Trophoblast cell (in vitro differentiated cells and primary cell): ENCODE results near the gene CBX2.
A peak's percentile ranks its signal among the peaks of the same experiment; 100 is the strongest.

Source experiments
- DNase-seq, 2 donors: peaks; one replicate each; pipeline ENCODE4 v3.0.0-alpha.2; 2016
- H2AFZ ChIP-seq: 2 replicates; pipeline ENCODE4 v1.6.1; 2013; ENCODE audit warnings: low read length, moderate library complexity, mild to moderate bottlenecking; ENCODE audit not compliant: insufficient read depth, poor library complexity
- H2AK5ac ChIP-seq: 2 replicates; pipeline ENCODE4 v1.6.1; 2013; ENCODE audit warnings: mild to moderate bottlenecking, low read length
- H2BK120ac ChIP-seq: 2 replicates; pipeline ENCODE4 v1.6.1; 2013; ENCODE audit warnings: low read length, mild to moderate bottlenecking, moderate library complexity; ENCODE audit not compliant: insufficient read depth, poor library complexity
- H2BK12ac ChIP-seq: 2 replicates; pipeline ENCODE4 v1.6.1; 2013; ENCODE audit warnings: mild to moderate bottlenecking, low read length, moderate library complexity
- H2BK5ac ChIP-seq: 2 replicates; pipeline ENCODE4 v1.6.1; 2013; ENCODE audit warnings: low read length, low read depth, moderate library complexity, mild to moderate bottlenecking; ENCODE audit not compliant: poor library complexity
- H3K14ac ChIP-seq: 2 replicates; pipeline ENCODE4 v1.6.1; 2013; ENCODE audit warnings: mild to moderate bottlenecking, low read length
- H3K18ac ChIP-seq: 2 replicates; pipeline ENCODE4 v1.6.1; 2013; ENCODE audit warnings: mild to moderate bottlenecking, low read length
- H3K23ac ChIP-seq: 2 replicates; pipeline ENCODE4 v1.6.1; 2013; ENCODE audit warnings: low read length
- H3K27ac ChIP-seq: 2 replicates; pipeline ENCODE4 v1.5.1; 2013; ENCODE audit warnings: low read depth, mild to moderate bottlenecking, inconsistent platforms, low read length, moderate library complexity
- H3K27me3 ChIP-seq: 2 replicates; pipeline ENCODE4 v1.6.1; 2013; ENCODE audit warnings: inconsistent platforms, mild to moderate bottlenecking, low read length, moderate library complexity; ENCODE audit not compliant: insufficient read depth
- H3K36me3 ChIP-seq, 2 experiments: 1 replicate in 1 of 2; 2 replicates in 1 of 2; pipeline ENCODE4 v1.6.1; 2013; ENCODE audit warnings: low read length in 2 of 2, mild to moderate bottlenecking in 2 of 2, moderate library complexity in 1 of 2; ENCODE audit not compliant: insufficient read depth in 2 of 2, control insufficient read depth in 1 of 2
- H3K4ac ChIP-seq: 2 replicates; pipeline ENCODE4 v1.6.1; 2013; ENCODE audit warnings: low read depth, mild to moderate bottlenecking, low read length, moderate library complexity
- H3K4me1 ChIP-seq, 2 experiments: 1 replicate in 1 of 2; 2 replicates in 1 of 2; pipeline ENCODE4 v1.6.1; 2013; ENCODE audit warnings: low read length in 2 of 2, mild to moderate bottlenecking in 2 of 2, moderate library complexity in 1 of 2; ENCODE audit not compliant: insufficient read depth in 2 of 2, control insufficient read depth in 1 of 2
- H3K4me2 ChIP-seq: 2 replicates; pipeline ENCODE4 v1.6.1; 2013; ENCODE audit warnings: inconsistent platforms, mild to moderate bottlenecking, low read length, moderate library complexity
- H3K4me3 ChIP-seq: 2 replicates; pipeline ENCODE4 v1.5.1; 2013; ENCODE audit warnings: mild to moderate bottlenecking, low read depth, low read length, inconsistent platforms
- H3K79me1 ChIP-seq: one replicate; pipeline ENCODE4 v1.6.1; 2013; ENCODE audit warnings: low read length
- H3K79me2 ChIP-seq: 2 replicates; pipeline ENCODE4 v1.6.1; 2013; ENCODE audit warnings: low read length, mild to moderate bottlenecking; ENCODE audit not compliant: control insufficient read depth, insufficient read depth, poor library complexity
- H3K9ac ChIP-seq: 2 replicates; pipeline ENCODE4 v1.6.1; 2013; ENCODE audit warnings: mild to moderate bottlenecking, low read length
- H3K9me3 ChIP-seq: 2 replicates; pipeline ENCODE4 v1.6.1; 2013; ENCODE audit warnings: low read depth, mild to moderate bottlenecking, control low read depth, inconsistent platforms, low read length; ENCODE audit not compliant: insufficient read depth
- H4K12ac ChIP-seq: 2 replicates; pipeline ENCODE4 v1.6.1; 2013; ENCODE audit warnings: low read depth, mild to moderate bottlenecking, low read length, moderate library complexity
- H4K8ac ChIP-seq: 2 replicates; pipeline ENCODE4 v1.6.1; 2013; ENCODE audit warnings: low read depth, mild to moderate bottlenecking, low read length, moderate library complexity
- H4K91ac ChIP-seq: one replicate; pipeline ENCODE4 v1.6.1; 2013; ENCODE audit warnings: low read depth, mild to moderate bottlenecking, low read length, moderate library complexity
- WGBS: extraction: QIAGEN DNeasy Blood & Tissue Kit; methylation state at CpG from one replicate; pipeline ENCODE4 v1.1.7; 2013; ENCODE audit warnings: missing lambda C conversion rate; ENCODE audit not compliant: insufficient read length, insufficient coverage; ENCODE audit errors: extremely low coverage; 5-methylcytosine and 5-hydroxymethylcytosine counted together

The CBX2 gene

DNA sequence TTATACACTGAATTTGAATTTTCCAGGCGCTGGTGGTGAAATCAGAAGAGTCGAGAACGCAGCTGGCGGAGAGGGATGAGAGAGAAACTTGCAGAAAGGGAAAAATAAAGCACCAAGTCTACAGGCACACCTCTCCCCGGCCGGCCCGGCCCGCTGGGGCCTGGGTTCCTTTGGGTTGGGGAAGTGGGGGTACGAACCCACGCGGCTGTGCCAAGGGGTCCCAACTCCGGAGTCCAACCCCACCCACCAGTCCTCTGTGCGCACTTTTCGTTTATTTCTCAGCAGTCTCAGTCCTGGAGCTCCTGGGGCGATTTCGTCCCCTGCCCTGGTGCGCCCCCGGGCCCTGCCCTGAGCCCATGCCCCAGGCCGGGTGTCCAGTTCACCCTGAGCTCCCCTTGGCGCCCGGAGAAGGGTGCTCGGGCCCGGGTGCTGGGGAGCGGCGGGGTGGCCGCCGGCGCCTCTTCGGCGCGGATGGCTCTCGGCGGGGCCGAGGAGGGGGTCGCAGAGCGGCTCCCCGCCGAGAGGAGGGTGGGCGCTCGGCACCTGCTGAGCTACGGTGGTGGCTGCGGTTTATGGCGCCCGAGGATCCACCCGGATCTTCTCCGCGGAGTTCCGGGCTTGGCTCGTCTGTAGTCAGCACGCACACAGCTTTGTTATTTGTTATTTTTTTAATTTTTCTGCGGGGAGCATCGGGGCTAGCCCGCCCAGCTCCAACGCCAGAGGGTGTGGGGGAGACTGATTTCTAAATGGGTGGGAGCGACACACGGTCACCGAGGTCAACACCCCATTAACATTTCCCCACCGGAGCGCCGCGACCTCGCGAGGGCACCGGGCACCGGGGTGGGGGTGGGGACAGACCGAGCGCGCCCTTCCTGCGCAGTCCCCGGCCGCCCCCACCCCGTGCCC, 34.7 kb downstream of the CBX2 start:
- Histone ChIP-seq H4K12ac (no peak overlapping the region), H3K23ac (no peak overlapping the region), H2AK5ac (no peak overlapping the region), H3K4me2 (peak overlapping the region; percentile 54), H3K4me3 (no peak overlapping the region), H2BK5ac (no peak overlapping the region), H3K79me2 (peaks cover 2% of the 10 kb centered on the region), H4K8ac (no peak overlapping the region), H3K4ac (no peak overlapping the region), H3K9ac (no peak overlapping the region), H3K18ac (no peak overlapping the region), H3K14ac (no peak overlapping the region), H3K27ac (no peak overlapping the region), H2BK120ac (no peak overlapping the region), H3K4me1 (peaks cover 21 to 37% of the 10 kb centered on the region in 2 experiments), H3K36me3 (no peaks in the 10 kb centered on the region), H2BK12ac (no peak overlapping the region), H2AFZ (no peak overlapping the region), H3K27me3 (peaks cover 82% of the 10 kb centered on the region), H3K9me3 (peaks cover 4% of the 10 kb centered on the region), H3K79me1 (peaks cover 12% of the 10 kb centered on the region), H4K91ac (no peak overlapping the region)
- DNase-seq = no peak
- WGBS = no CpG with 5 or more reads among the region's 72 CpGs

DNA sequence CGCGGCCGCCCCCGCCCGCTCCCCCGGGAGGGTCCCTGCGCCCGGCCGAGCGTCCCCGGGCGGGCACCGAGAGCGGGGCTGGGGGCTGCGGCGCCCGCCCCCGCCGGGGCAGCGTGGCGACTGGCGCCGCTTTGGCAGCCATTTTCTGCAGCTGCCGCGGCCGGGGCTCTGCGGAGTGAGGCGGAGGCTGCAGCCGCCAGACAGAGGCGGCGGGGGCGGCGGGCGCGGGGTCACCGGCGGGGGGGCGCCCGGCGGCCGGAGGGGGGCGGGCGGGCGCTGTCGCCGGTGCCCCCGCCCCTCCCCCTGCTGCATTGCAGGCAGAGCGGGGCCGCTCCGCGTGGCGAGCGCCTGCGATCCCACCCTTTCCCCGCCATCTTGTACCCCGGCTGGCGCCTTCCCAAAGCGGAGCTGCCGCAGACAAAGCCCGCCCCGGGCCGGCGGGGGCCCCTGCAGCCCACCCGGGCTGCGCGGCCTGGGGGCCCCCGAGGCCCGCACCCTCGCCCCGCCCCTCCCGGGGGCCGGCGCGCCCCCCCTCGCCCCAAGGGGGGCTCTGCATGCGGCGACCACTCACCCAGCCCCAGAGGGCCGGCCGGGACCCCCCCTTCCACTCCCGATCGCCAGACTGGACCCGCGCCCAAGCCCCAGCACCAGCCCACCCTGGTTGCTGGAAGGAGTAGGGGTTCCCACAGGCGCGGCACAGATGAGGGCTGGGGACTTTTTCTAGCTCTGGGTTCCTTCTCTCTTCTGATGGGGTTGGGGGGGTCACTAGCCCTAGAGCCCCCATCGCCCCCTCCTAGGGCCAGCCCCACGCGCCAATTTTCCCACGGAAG, 35.6 kb downstream of the CBX2 start:
- H4K91ac ChIP-seq = peak overlapping the region; percentile 92
- peaks cover 4% of the 10 kb centered on the region for H3K9me3 ChIP-seq
- peaks cover 21 to 37% of the 10 kb centered on the region in 2 experiments for H3K4me1 ChIP-seq
- peaks cover 81% of the 10 kb centered on the region for H3K27me3 ChIP-seq
- peaks cover 12% of the 10 kb centered on the region for H3K79me1 ChIP-seq
- H3K27ac ChIP-seq = no peak overlapping the region
- peak overlapping the region; percentile 34 for H2BK120ac ChIP-seq
- no peak overlapping the region for H3K23ac ChIP-seq
- H4K8ac ChIP-seq = peak overlapping the region; percentile 59
- peak overlapping the region; percentile 23 for H3K14ac ChIP-seq
- H3K4me3 ChIP-seq = peak overlapping the region; percentile 23
- no peak overlapping the region for H3K9ac ChIP-seq
- no peak overlapping the region for H2AK5ac ChIP-seq
- peak overlapping the region; percentile 60 for H3K4me2 ChIP-seq
- no peaks in the 10 kb centered on the region for H3K36me3 ChIP-seq
- WGBS = no CpG with 5 or more reads among the region's 89 CpGs
- no peak overlapping the region for H3K4ac ChIP-seq
- peak overlapping the region; percentile 54 for H3K18ac ChIP-seq
- H2BK5ac ChIP-seq = no peak overlapping the region
- no peak for DNase-seq
- H4K12ac ChIP-seq = no peak overlapping the region
- H2BK12ac ChIP-seq = no peak overlapping the region
- H3K79me2 ChIP-seq = peaks cover 2% of the 10 kb centered on the region
- peak overlapping the region; percentile 72 for H2AFZ ChIP-seq

DNA sequence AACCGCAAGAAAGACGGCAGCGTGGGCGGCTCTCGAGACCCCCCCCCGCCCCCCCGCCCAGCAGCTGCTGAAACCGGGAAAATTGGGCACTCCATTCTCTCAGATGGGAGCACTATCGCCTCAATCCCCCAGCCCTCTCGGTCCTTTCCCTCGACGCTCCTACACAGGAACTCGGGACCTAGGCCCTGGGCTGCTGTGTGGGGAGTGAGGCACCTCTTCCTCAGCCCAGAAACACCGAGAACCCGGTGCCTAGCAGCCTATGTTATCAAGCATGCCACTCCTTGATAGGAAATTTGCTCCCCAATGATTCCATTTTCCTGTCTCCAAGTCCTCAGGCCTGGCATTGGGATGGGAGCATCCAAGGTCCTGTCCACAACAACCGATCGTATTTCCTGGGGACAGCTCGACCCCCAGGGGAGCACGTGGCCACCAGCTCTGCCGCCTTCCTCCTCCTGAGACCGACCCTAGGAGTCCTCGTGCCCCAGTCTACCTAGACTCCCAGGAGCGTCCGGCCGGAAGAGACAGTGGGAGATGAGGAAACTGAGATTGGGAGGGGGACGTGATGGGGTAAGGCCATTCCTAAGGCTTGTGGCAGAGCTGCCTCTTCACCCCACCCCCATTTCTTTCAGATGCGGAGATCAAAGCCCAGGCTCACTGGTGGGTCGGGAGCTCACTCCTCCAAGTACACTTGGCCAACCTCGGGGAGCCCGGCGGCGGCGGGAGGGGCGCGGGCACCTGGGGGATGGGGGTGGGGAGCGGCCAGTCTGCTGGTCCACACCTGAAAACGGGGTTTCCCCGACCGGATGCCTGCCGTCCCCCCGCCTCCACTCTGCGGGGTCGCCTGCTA, 36.4 kb downstream of the CBX2 start:
- Histone ChIP-seq H3K36me3 (no peaks in the 10 kb centered on the region), H3K79me2 (peaks cover 2% of the 10 kb centered on the region), H4K8ac (peak overlapping the region; percentile 36), H2AK5ac (no peak overlapping the region), H3K9me3 (peaks cover 4% of the 10 kb centered on the region), H3K23ac (no peak overlapping the region), H3K27ac (no peak overlapping the region), H3K4me1 (peaks cover 20 to 35% of the 10 kb centered on the region in 2 experiments), H3K9ac (no peak overlapping the region), H4K12ac (no peak overlapping the region), H3K14ac (no peak overlapping the region), H3K4me2 (peak overlapping the region; percentile 56), H3K4ac (no peak overlapping the region), H3K79me1 (peaks cover 12% of the 10 kb centered on the region), H2BK5ac (no peak overlapping the region), H2AFZ (peak overlapping the region; percentile 50), H3K18ac (peak overlapping the region; percentile 30), H2BK120ac (no peak overlapping the region), H3K27me3 (peaks cover 73% of the 10 kb centered on the region), H4K91ac (no peak overlapping the region), H2BK12ac (no peak overlapping the region), H3K4me3 (no peak overlapping the region)
- no peak for DNase-seq
- WGBS = no CpG with 5 or more reads among the region's 43 CpGs
